ENCODE results near the gene AKR7A2. TPM values are rescaled to one million over a fixed set of nuclear protein-coding genes. Genes with fewer than 3 reads are reported as not detected.
A peak's percentile ranks its signal among the peaks of the same experiment; 100 is the strongest.

The AKR7A2 gene
- 37.7 TPM for total RNA-seq (2013)
- polyA plus RNA-seq (100 to 1,000 TPM in 1 of 3 donors, 10 to 100 TPM in 2; 19.5 to 117 (median 89.3) TPM), polyA minus RNA-seq (20.6 and 30.7 TPM in 2 replicates), total RNA-seq (2.8 to 17.3 (median 15.5) reads per million in 11 experiments)

- under 1% methylated on average over 104 of the region's 105 CpGs for WGBS (ENCODE audit: insufficient coverage)
- H3K9me3 ChIP-seq (replicated peaks in 1 of 2; ENCODE audit: control insufficient read depth in 1 of 2, insufficient read depth in 1 of 2, low read length in 2 of 2): no peaks in the 10 kb centered on the region
These were observed at the start of gene AKR7A2, which contains the start of gene SLC66A1 for GRCh38 chr1:19311931-19312781. Gene AKR7A2, minus strand, starts transcription at chr1:19312144. Its CDS starts 20 bp downstream, at chr1:19312124. Gene SLC66A1, plus strand, starts transcription at chr1:19312326. Its CDS starts 5,352 bp downstream, at chr1:19317678.

More at GRCh38 chr1:19311931-19312781, at the start of gene AKR7A2, which contains the start of gene SLC66A1:
- Histone ChIP-seq H3K4me1 (ENCODE audit: control insufficient read depth in 1 of 2, insufficient read depth in 2 of 2, low read length in 2 of 2) (peaks cover 59 to 62% of the 10 kb centered on the region in 2 donors), H4K20me1 (ENCODE audit: insufficient read depth, low read length) (peaks cover 37% of the 10 kb centered on the region), H3K79me2 (ENCODE audit: insufficient read depth, low read length) (peaks cover 53% of the 10 kb centered on the region), H3K27me3 (ENCODE audit: control insufficient read depth in 2 of 2, insufficient read depth in 2 of 2, low read length in 2 of 2) (no peaks in the 10 kb centered on the region), H3K27ac (ENCODE audit: low read depth in 1 of 2, low read length in 2 of 2) (peak within 1 kb of the TSS; percentile 22 to 89), H3K4me3 (replicated peaks in 1 of 3; ENCODE audit: low read depth in 2 of 3, low read length in 3 of 3) (peak within 1 kb of the TSS; percentile 69 to 90 (median 89)), H3K36me3 (replicated peaks in 1 of 2; ENCODE audit: control insufficient read depth in 1 of 2, insufficient read depth in 2 of 2, low read length in 2 of 2) (peaks cover 9 to 19% of the 10 kb centered on the region in 2 donors), H3K4me2 (replicated peaks; ENCODE audit: extremely low read depth, low read length, poor library complexity, severe bottlenecking) (peak within 1 kb of the TSS; percentile 91), H3K9ac (ENCODE audit: insufficient read depth, low read length, poor library complexity, severe bottlenecking) (peak within 1 kb of the TSS; percentile 92), H2AFZ (ENCODE audit: insufficient read depth, low read depth, low read length, poor library complexity, severe bottlenecking) (peak within 1 kb of the TSS; percentile 99)
- no peak for TF ChIP-seq CTCF (IDR thresholded peaks at IDR 0.05)
- peaks cover 60% of the 10 kb centered on the region for H3K4me1 Mint-ChIP-seq
- H3K36me3 Mint-ChIP-seq: peaks cover 17 to 18% of the 10 kb centered on the region in 2 donors
- peak within 1 kb of the TSS; percentile 74 to 90 (median 84) for H3K27ac Mint-ChIP-seq
- peaks cover 0 to 4% (median 0%) of the 10 kb centered on the region in 3 donors for H3K27me3 Mint-ChIP-seq (ENCODE audit: low read depth in 3 of 3)
- H3K9me3 Mint-ChIP-seq: peaks cover 0 to 3% (median 0%) of the 10 kb centered on the region in 7 donors
- intact Hi-C loops (cut with micrococcal nuclease): loop anchor here (5.0 kb wide), 4 partner anchors 60 to 355 kb away; partner anchors contain the start of genes EMC1 (in 1 of the 2), IFFO2 (in 1 of the 2) and MRTO4 (in 1 of the 2)
- peak within 1 kb of the TSS; percentile 81 to 90 for H3K4me3 Mint-ChIP-seq
- peak; percentile 91 to 95 (median 94) for DNase-seq
